MM.1S (cell line): ENCODE measurements around the gene HNRNPA0.
"Not testable (repeated sequence)": the region's sequence is repeated elsewhere in the genome, so short reads cannot be mapped to it uniquely, and the experiment has no call there.

Source experiments
- EZH2phosphoT487 ChIP-seq: fragments of 300-600 bp; sonication (generic); IDR thresholded peaks from 2 replicates; pipeline ENCODE4 v1.6.1; 2018; ENCODE audit warnings: antibody characterized with exemption, low read length
- TF ChIP-seq, protein P1 (sequence below): fragments of 300-600 bp; sonication (generic); IDR thresholded peaks from 2 replicates; pipeline ENCODE4 v1.5.1; 2016; ENCODE audit warnings: antibody characterized with exemption, low read length, mixed read lengths

DNA sequence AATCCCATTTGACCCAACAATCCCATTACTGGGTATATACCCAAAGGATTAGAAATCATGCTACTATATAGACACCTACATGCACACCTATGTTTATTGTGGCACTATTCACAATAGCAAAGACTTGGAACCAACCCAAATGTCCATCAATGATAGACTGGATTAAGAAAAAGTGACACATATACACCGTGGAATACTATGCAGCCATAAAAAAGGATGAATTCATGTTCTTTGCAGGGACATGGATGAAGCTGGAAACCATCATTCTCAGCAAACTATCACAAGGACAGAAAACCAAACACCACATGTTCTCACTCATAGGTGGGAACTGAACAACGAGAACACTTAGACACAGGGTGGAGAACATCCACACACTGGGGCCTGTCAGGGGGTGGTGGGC is 34.4 kb upstream of the HNRNPA0 start:
- TF ChIP-seq, protein P1, sequence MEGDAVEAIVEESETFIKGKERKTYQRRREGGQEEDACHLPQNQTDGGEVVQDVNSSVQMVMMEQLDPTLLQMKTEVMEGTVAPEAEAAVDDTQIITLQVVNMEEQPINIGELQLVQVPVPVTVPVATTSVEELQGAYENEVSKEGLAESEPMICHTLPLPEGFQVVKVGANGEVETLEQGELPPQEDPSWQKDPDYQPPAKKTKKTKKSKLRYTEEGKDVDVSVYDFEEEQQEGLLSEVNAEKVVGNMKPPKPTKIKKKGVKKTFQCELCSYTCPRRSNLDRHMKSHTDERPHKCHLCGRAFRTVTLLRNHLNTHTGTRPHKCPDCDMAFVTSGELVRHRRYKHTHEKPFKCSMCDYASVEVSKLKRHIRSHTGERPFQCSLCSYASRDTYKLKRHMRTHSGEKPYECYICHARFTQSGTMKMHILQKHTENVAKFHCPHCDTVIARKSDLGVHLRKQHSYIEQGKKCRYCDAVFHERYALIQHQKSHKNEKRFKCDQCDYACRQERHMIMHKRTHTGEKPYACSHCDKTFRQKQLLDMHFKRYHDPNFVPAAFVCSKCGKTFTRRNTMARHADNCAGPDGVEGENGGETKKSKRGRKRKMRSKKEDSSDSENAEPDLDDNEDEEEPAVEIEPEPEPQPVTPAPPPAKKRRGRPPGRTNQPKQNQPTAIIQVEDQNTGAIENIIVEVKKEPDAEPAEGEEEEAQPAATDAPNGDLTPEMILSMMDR: not testable (repeated sequence)
- not testable (repeated sequence) for TF ChIP-seq EZH2phosphoT487
